Measurements from ENCODE around the gene GPHN. TPM values are rescaled to one million over a fixed set of nuclear protein-coding genes. Genes with fewer than 3 reads are reported as not detected.

The GPHN gene
- total RNA-seq, 1 experiment from 2014 or later, result 18.1 TPM

DNA sequence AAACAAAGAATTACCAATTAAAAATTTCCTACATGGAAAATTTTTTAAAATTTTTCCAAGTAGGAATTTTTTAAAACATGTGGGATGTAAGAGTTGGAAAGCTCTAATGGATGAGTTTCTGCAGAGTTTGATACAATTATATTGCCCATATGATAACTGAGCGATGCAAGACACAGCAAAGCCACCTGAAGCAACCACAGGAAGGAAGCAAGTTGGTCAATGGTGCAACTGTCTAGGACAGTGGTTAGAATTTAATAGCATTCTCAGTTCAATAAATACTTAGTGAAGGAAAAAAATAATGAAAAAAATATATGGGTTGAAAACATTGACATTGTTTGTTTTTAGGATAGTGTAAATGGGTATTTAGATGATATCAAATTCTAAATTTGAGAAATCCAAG, 502.7 kb downstream of the GPHN start:
- CTCF ChIA-PET, result no interaction called here
- no peak for ATAC-seq
- POLR2A ChIA-PET, result no interaction called here

DNA sequence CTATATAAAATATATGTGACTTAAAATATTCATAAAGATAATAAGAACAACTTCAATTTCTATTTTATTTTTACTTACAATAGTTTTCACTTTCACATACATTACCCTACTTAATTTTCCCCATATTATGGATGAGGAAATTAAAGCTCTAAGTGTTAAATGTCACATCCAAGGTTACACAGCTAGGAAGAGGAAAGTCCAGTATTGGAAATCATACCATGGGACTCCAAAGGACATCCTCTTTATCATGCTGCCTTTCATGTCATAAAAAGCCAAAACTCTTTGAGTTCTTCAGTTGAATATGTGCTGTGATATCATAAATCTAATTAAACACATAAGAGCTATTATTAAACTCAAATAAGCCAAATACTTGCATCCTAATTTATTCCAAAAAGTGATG, 508.9 kb downstream of the GPHN start:
- no peaks in the 10 kb centered on the region for H3K27me3 Mint-ChIP-seq (ENCODE audit: low read depth)
- ChIA-PET CTCF (no interaction called here), POLR2A (no interaction called here)

More for the DNA sequence above, 502.7 kb downstream of the GPHN start:
- H3K9me3 Mint-ChIP-seq, result no peaks in the 10 kb centered on the region
- no peak overlapping the region for H3K27ac Mint-ChIP-seq
- TF ChIP-seq ZNF396 (CRISPR knock-in tag; IDR thresholded peaks at IDR 0.05; ENCODE audit: borderline replicate concordance) (no peak), OVOL2 (CRISPR knock-in tag; IDR thresholded peaks at IDR 0.05; ENCODE audit: borderline replicate concordance) (no peak)
- TF ChIP-seq, protein P1, sequence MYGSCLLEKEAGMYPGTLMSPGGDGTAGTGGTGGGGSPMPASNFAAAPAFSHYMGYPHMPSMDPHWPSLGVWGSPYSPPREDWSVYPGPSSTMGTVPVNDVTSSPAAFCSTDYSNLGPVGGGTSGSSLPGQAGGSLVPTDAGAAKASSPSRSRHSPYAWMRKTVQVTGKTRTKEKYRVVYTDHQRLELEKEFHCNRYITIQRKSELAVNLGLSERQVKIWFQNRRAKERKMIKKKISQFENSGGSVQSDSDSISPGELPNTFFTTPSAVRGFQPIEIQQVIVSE (CRISPR knock-in tag; IDR thresholded peaks at IDR 0.05; ENCODE audit: borderline replicate concordance), result no peak
- H3K36me3 Mint-ChIP-seq, result no peaks in the 10 kb centered on the region
- H3K4me3 Mint-ChIP-seq, result no peak overlapping the region
- no peaks in the 10 kb centered on the region for H3K4me1 Mint-ChIP-seq
- H3K27me3 Mint-ChIP-seq (ENCODE audit: low read depth), result no peaks in the 10 kb centered on the region
- no peak for DNase-seq (ENCODE audit: low spot score)

DNA sequence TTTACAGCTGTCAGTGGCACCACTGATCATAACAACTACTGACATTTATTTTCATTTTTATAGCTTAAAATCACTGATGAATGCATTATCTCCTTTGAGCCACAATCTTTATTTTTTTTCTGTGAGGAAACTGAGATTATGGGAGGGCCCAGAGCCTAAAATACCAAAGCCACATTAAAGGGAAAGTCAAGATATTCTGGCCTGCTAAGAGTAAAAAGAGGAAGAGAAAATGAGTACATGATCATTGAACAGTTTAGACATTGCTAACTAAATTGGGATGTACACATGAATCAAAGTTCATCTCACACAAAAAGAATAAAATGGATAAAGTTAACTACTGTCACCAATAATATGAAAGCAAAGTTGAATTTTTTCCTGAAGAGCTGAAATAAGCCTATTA, 510.8 kb downstream of the GPHN start:
- Mint-ChIP-seq H3K4me3 (no peak overlapping the region), H3K27me3 (ENCODE audit: low read depth) (no peaks in the 10 kb centered on the region), H3K9me3 (no peaks in the 10 kb centered on the region), H3K4me1 (no peaks in the 10 kb centered on the region), H3K27ac (no peak overlapping the region; the same call in 1 of the 2 replicates), H3K36me3 (no peaks in the 10 kb centered on the region)
- CTCF ChIA-PET, result no interaction called here
- POLR2A ChIA-PET, result no interaction called here
- TF ChIP-seq SMAD3 (CRISPR knock-in tag; IDR thresholded peaks at IDR 0.05; ENCODE audit: borderline replicate concordance) (no peak), GRHL2 (CRISPR knock-in tag; IDR thresholded peaks at IDR 0.05; ENCODE audit: insufficient replicate concordance, severe bottlenecking) (no peak)
- TF ChIP-seq, protein P2, sequence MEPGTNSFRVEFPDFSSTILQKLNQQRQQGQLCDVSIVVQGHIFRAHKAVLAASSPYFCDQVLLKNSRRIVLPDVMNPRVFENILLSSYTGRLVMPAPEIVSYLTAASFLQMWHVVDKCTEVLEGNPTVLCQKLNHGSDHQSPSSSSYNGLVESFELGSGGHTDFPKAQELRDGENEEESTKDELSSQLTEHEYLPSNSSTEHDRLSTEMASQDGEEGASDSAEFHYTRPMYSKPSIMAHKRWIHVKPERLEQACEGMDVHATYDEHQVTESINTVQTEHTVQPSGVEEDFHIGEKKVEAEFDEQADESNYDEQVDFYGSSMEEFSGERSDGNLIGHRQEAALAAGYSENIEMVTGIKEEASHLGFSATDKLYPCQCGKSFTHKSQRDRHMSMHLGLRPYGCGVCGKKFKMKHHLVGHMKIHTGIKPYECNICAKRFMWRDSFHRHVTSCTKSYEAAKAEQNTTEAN (CRISPR knock-in tag; IDR thresholded peaks at IDR 0.05), result no peak
- TF ChIP-seq, protein P3, sequence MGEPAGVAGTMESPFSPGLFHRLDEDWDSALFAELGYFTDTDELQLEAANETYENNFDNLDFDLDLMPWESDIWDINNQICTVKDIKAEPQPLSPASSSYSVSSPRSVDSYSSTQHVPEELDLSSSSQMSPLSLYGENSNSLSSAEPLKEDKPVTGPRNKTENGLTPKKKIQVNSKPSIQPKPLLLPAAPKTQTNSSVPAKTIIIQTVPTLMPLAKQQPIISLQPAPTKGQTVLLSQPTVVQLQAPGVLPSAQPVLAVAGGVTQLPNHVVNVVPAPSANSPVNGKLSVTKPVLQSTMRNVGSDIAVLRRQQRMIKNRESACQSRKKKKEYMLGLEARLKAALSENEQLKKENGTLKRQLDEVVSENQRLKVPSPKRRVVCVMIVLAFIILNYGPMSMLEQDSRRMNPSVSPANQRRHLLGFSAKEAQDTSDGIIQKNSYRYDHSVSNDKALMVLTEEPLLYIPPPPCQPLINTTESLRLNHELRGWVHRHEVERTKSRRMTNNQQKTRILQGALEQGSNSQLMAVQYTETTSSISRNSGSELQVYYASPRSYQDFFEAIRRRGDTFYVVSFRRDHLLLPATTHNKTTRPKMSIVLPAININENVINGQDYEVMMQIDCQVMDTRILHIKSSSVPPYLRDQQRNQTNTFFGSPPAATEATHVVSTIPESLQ (CRISPR knock-in tag; IDR thresholded peaks at IDR 0.05), result no peak
- no peak for ATAC-seq
- no peak for DNase-seq (ENCODE audit: low spot score)

More for the DNA sequence above, 508.9 kb downstream of the GPHN start:
- no peak for DNase-seq (ENCODE audit: low spot score)
- TF ChIP-seq NFE2L1 (CRISPR knock-in tag; IDR thresholded peaks at IDR 0.05) (no peak), ESRRA (CRISPR knock-in tag; IDR thresholded peaks at IDR 0.05; ENCODE audit: borderline replicate concordance) (no peak), FOXP1 (CRISPR knock-in tag; IDR thresholded peaks at IDR 0.05; ENCODE audit: borderline replicate concordance) (no peak), MYBL2 (CRISPR knock-in tag; IDR thresholded peaks at IDR 0.05) (no peak), IRF2 (CRISPR knock-in tag; IDR thresholded peaks at IDR 0.05; ENCODE audit: borderline replicate concordance, low read depth) (no peak), ZNF317 (CRISPR knock-in tag; IDR thresholded peaks at IDR 0.05; ENCODE audit: borderline replicate concordance, low read depth) (no peak), EMX1 (CRISPR knock-in tag; IDR thresholded peaks at IDR 0.05) (no peak), TCF7 (CRISPR knock-in tag; IDR thresholded peaks at IDR 0.05; ENCODE audit: low read depth) (no peak), ZNF671 (CRISPR knock-in tag; IDR thresholded peaks at IDR 0.05) (no peak), CBFB (CRISPR knock-in tag; IDR thresholded peaks at IDR 0.05; ENCODE audit: low read depth) (no peak), SP1 (CRISPR knock-in tag; conservative IDR thresholded peaks at IDR 0.05) (no peak), CREB1 (CRISPR knock-in tag; IDR thresholded peaks at IDR 0.05) (no peak)
- TF ChIP-seq, protein P4, sequence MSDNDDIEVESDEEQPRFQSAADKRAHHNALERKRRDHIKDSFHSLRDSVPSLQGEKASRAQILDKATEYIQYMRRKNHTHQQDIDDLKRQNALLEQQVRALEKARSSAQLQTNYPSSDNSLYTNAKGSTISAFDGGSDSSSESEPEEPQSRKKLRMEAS (CRISPR knock-in tag; IDR thresholded peaks at IDR 0.05), result no peak
- TF ChIP-seq, protein P5, sequence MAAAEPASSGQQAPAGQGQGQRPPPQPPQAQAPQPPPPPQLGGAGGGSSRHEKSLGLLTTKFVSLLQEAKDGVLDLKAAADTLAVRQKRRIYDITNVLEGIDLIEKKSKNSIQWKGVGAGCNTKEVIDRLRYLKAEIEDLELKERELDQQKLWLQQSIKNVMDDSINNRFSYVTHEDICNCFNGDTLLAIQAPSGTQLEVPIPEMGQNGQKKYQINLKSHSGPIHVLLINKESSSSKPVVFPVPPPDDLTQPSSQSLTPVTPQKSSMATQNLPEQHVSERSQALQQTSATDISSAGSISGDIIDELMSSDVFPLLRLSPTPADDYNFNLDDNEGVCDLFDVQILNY (CRISPR knock-in tag; IDR thresholded peaks at IDR 0.05), result no peak
- TF ChIP-seq, protein P6, sequence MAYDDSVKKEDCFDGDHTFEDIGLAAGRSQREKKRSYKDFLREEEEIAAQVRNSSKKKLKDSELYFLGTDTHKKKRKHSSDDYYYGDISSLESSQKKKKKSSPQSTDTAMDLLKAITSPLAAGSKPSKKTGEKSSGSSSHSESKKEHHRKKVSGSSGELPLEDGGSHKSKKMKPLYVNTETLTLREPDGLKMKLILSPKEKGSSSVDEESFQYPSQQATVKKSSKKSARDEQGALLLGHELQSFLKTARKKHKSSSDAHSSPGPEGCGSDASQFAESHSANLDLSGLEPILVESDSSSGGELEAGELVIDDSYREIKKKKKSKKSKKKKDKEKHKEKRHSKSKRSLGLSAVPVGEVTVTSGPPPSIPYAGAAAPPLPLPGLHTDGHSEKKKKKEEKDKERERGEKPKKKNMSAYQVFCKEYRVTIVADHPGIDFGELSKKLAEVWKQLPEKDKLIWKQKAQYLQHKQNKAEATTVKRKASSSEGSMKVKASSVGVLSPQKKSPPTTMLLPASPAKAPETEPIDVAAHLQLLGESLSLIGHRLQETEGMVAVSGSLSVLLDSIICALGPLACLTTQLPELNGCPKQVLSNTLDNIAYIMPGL (CRISPR knock-in tag; IDR thresholded peaks at IDR 0.05), result no peak
- TF ChIP-seq, protein P7, sequence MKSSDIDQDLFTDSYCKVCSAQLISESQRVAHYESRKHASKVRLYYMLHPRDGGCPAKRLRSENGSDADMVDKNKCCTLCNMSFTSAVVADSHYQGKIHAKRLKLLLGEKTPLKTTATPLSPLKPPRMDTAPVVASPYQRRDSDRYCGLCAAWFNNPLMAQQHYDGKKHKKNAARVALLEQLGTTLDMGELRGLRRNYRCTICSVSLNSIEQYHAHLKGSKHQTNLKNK (CRISPR knock-in tag; IDR thresholded peaks at IDR 0.05), result no peak
- TF ChIP-seq, protein P8, sequence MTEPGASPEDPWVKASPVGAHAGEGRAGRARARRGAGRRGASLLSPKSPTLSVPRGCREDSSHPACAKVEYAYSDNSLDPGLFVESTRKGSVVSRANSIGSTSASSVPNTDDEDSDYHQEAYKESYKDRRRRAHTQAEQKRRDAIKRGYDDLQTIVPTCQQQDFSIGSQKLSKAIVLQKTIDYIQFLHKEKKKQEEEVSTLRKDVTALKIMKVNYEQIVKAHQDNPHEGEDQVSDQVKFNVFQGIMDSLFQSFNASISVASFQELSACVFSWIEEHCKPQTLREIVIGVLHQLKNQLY (CRISPR knock-in tag; IDR thresholded peaks at IDR 0.05), result no peak
- TF ChIP-seq, protein P9, sequence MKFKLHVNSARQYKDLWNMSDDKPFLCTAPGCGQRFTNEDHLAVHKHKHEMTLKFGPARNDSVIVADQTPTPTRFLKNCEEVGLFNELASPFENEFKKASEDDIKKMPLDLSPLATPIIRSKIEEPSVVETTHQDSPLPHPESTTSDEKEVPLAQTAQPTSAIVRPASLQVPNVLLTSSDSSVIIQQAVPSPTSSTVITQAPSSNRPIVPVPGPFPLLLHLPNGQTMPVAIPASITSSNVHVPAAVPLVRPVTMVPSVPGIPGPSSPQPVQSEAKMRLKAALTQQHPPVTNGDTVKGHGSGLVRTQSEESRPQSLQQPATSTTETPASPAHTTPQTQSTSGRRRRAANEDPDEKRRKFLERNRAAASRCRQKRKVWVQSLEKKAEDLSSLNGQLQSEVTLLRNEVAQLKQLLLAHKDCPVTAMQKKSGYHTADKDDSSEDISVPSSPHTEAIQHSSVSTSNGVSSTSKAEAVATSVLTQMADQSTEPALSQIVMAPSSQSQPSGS (CRISPR knock-in tag; IDR thresholded peaks at IDR 0.05; ENCODE audit: borderline replicate concordance, low read depth), result no peak
- Mint-ChIP-seq H3K4me1 (no peaks in the 10 kb centered on the region), H3K27ac (no peak overlapping the region), H3K4me3 (no peak overlapping the region), H3K36me3 (no peaks in the 10 kb centered on the region), H3K9me3 (no peaks in the 10 kb centered on the region)
- no peak for ATAC-seq
